Measurements from ENCODE around the gene SLC39A11.
"Not testable (repeated sequence)": the region's sequence is repeated elsewhere in the genome, so short reads cannot be mapped to it uniquely, and the experiment has no call there.

SLC39A11 gene

GRCh38 chr17:72812823-72813222, 279.7 kb downstream of the SLC39A11 start:
- DNase-seq = no peak

GRCh38 chr17:72811976-72812687, 280.4 kb downstream of the SLC39A11 start:
- no peak for DNase-seq

GRCh38 chr17:72810991-72811508, 281.4 kb downstream of the SLC39A11 start:
- no peak for DNase-seq

GRCh38 chr17:72806011-72806410, 286.5 kb downstream of the SLC39A11 start:
- no peak for DNase-seq

- DNase-seq = no peak
Measured at GRCh38 chr17:72804949-72805707, 287.4 kb downstream of the SLC39A11 start.

- no peak for DNase-seq
Measured at GRCh38 chr17:72802726-72803125, 289.8 kb downstream of the SLC39A11 start.

- DNase-seq = no peak
Measured at GRCh38 chr17:72797142-72797541, 295.3 kb downstream of the SLC39A11 start.

GRCh38 chr17:72795941-72796340, 296.5 kb downstream of the SLC39A11 start:
- DNase-seq = no peak

- no peak for DNase-seq
Measured at GRCh38 chr17:72794152-72794551, 298.3 kb downstream of the SLC39A11 start.

GRCh38 chr17:72792771-72793170, 299.7 kb downstream of the SLC39A11 start:
- DNase-seq = no peak

- no peak for DNase-seq
Measured at GRCh38 chr17:72790190-72790589, 302.3 kb downstream of the SLC39A11 start.

GRCh38 chr17:72789711-72790110, 302.8 kb downstream of the SLC39A11 start:
- no peak for DNase-seq

GRCh38 chr17:72788950-72789585, 303.4 kb downstream of the SLC39A11 start:
- no peak for DNase-seq

GRCh38 chr17:72786209-72786608, 306.3 kb downstream of the SLC39A11 start:
- DNase-seq = no peak

- no peak for DNase-seq
Measured at GRCh38 chr17:72782985-72783701, 309.3 kb downstream of the SLC39A11 start.

GRCh38 chr17:72782437-72782836, 310.1 kb downstream of the SLC39A11 start:
- DNase-seq = not testable (repeated sequence)

- DNase-seq = no peak
Measured at GRCh38 chr17:72778169-72779151, 314.0 kb downstream of the SLC39A11 start.

- no peak for DNase-seq
Measured at GRCh38 chr17:72775919-72776318, 316.6 kb downstream of the SLC39A11 start.

GRCh38 chr17:72775237-72775636, 317.3 kb downstream of the SLC39A11 start:
- DNase-seq = no peak

GRCh38 chr17:72774236-72774635, 318.3 kb downstream of the SLC39A11 start:
- no peak for DNase-seq

- not testable (repeated sequence) for DNase-seq
Measured at GRCh38 chr17:72773225-72773624, 319.3 kb downstream of the SLC39A11 start.

Data from activated T-cell treated with anti-CD3 and anti-CD28 coated beads for 4 hours (primary cell).